Measurements from ENCODE around the gene NPM1. TPM values are rescaled to one million over a fixed set of nuclear protein-coding genes. Genes with fewer than 3 reads are reported as not detected.
A peak's percentile ranks its signal among the peaks of the same experiment; 100 is the strongest.

Gene NPM1
- total and polyA plus RNA-seq, 10 donors, result 441 to 2,472 (median 624) TPM

DNA sequence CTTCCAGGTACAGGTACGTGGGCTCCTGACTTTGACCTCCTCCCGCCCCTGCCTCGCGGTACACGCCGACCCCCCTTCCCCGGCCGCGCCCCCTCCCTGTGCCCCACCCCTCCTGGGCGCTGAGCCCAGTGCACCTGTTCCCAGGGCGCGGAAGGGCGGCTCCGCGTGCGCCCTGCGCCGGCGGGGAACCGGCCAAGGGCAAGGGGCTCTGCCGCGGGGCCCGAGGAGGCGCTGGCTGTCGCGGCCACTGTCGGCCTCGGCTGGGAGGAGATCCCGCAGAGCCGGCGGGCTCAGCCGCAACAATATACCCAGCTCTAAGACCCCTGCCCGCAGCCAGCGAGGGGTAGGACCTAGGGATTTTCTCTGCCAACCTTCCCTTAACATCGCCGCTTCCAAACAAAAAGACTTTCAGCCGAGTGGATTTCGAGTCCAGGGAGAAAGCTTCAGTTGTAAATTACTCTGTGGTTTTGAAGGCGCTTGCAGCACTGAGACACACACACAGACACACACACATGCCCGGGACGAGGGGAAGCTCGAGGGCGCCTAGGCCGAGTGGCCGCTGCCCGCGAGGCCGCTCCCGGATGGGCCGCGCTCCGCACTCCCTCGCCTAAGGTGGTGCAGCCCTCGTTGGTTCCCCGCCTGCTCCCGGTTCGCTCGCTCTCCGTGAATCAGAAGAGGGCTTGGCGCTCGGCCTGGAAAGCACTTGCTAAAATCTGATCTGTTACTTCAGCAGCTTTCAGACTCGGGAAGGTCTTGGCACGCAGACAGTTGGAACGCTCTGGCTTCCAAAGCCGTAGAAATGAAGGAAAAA lies 33.0 kb downstream of the NPM1 start:
- Histone ChIP-seq H3K4me1 (peaks cover 16 to 35% (median 32%) of the 10 kb centered on the region in 6 donors), H3K27ac (no peak overlapping the region), H3K4me3 (peak overlapping the region in 7 of 8 donors; percentile 38 to 74 (median 46)), H3K27me3 (replicated peaks in 1 of 7) (peaks cover 0 to 49% (median 33%) of the 10 kb centered on the region in 7 donors), H3K9me3 (no peaks in the 10 kb centered on the region), H3K36me3 (no peaks in the 10 kb centered on the region)
- intact Hi-C loops (cut with DNase I; ENCODE audit: low total_unique reads), result no loop called here
- DNase-seq, result peak; percentile 69
- 2 to 8% (median 3%) methylated on average over 45 to 65 of the region's 65 CpGs for WGBS, 5 donors
- TF ChIP-seq POLR2A (IDR thresholded peaks at IDR 0.05) (no peak), POLR2AphosphoS5 (IDR thresholded peaks at IDR 0.05) (peak in 1 of 3 donors; percentile 25)

- no peak overlapping the region for H3K27ac ChIP-seq
- no peaks in the 10 kb centered on the region for H3K36me3 ChIP-seq
- peaks cover 0 to 49% (median 33%) of the 10 kb centered on the region in 7 donors for H3K27me3 ChIP-seq (replicated peaks in 1 of 7)
- TF ChIP-seq, protein P1, sequence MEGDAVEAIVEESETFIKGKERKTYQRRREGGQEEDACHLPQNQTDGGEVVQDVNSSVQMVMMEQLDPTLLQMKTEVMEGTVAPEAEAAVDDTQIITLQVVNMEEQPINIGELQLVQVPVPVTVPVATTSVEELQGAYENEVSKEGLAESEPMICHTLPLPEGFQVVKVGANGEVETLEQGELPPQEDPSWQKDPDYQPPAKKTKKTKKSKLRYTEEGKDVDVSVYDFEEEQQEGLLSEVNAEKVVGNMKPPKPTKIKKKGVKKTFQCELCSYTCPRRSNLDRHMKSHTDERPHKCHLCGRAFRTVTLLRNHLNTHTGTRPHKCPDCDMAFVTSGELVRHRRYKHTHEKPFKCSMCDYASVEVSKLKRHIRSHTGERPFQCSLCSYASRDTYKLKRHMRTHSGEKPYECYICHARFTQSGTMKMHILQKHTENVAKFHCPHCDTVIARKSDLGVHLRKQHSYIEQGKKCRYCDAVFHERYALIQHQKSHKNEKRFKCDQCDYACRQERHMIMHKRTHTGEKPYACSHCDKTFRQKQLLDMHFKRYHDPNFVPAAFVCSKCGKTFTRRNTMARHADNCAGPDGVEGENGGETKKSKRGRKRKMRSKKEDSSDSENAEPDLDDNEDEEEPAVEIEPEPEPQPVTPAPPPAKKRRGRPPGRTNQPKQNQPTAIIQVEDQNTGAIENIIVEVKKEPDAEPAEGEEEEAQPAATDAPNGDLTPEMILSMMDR (IDR thresholded peaks at IDR 0.05 in 8 of 11, conservative IDR thresholded peaks at IDR 0.05 in 3 of 11), result no peak
- TF ChIP-seq POLR2AphosphoS5 (IDR thresholded peaks at IDR 0.05), result no peak
- TF ChIP-seq POLR2A (IDR thresholded peaks at IDR 0.05), result no peak
- intact Hi-C loops (cut with DNase I; ENCODE audit: low total_unique reads), result no loop called here
- H3K4me1 ChIP-seq, result peaks cover 16 to 35% (median 32%) of the 10 kb centered on the region in 6 donors
- peak overlapping the region in 1 of 8 donors; percentile 74 for H3K4me3 ChIP-seq
- no peaks in the 10 kb centered on the region for H3K9me3 ChIP-seq
- 54 to 68% (median 65%) methylated on average over 9 to 16 of the region's 16 CpGs for WGBS, 5 donors
- DNase-seq, result peak; percentile 59
Measured at GRCh38 chr5:171421331-171422262, 33.9 kb downstream of the NPM1 start.

DNA sequence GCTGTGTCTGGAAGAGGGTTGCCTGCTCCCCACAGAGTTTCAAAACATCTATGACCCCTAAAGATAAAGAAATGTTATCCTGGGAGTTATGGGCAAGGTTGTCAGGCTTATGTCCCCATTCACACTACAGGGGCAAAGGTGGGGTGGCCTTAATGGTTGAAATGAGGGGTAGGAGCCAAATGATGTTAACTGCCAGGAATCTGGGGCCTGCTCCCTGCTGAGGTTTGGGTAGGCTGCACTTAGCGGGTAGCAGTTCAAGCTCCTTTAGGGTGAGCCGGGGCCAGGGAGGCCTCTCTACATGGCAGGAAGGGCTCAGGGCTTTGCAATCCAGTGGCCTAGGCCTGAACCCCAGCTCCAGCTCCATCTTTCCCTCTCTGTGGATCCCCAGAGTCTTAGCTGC lies 34.8 kb downstream of the NPM1 start:
- Histone ChIP-seq H3K27me3 (replicated peaks in 1 of 7) (peaks cover 0 to 49% (median 33%) of the 10 kb centered on the region in 7 donors), H3K4me3 (no peak overlapping the region), H3K36me3 (no peaks in the 10 kb centered on the region), H3K27ac (no peak overlapping the region), H3K9me3 (no peaks in the 10 kb centered on the region), H3K4me1 (peaks cover 16 to 35% (median 32%) of the 10 kb centered on the region in 6 donors)
- no peak for DNase-seq
- intact Hi-C loops (cut with DNase I; ENCODE audit: low total_unique reads), result no loop called here
- TF ChIP-seq, protein P1 (IDR thresholded peaks at IDR 0.05 in 8 of 11, conservative IDR thresholded peaks at IDR 0.05 in 3 of 11), result no peak
- TF ChIP-seq POLR2A (IDR thresholded peaks at IDR 0.05), result no peak
- WGBS, 5 donors, result 84 to 100% (median 97%) methylated on average over 1 to 2 of the region's 2 CpGs

DNA sequence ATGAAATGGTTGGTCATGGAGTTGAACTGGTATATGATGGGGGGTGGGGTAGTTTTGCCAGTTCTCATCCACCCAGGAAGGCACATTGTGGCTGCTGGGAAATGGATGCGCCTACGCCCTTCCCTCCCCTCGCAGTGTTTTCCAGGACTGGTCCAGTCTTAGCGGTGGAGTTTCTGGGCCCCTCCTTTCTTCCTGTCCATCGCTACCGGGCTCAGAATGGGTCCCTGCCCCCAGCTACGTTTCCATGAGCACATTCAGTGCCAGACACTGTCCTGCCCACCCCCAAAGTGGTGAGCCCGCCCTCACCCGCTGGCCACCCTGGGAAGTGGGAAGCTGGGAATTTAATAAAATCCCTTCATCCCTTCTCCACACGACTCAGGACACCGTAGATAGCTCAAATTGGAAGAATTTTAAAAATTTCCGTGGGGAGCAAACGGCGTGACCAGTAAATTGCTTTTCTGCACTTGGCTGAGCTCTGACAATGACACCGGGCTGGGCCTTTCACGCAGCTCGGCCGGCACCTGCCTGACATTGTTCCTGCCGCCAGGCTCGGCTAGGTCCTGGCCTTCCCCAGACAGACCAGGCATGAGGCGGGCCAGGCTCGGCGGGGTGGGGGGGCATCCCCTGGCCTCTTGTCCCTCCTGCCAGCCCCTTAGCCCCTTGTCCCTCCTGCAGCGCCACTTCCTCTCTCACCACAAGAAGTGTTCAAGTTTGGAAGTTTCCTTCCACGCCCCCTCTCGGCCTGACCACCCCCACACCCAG lies 35.4 kb downstream of the NPM1 start:
- H3K9me3 ChIP-seq, result no peaks in the 10 kb centered on the region
- no peaks in the 10 kb centered on the region for H3K36me3 ChIP-seq
- H3K27ac ChIP-seq, result no peak overlapping the region
- peak; percentile 61 for DNase-seq
- intact Hi-C loops (cut with DNase I; ENCODE audit: low total_unique reads), result no loop called here
- H3K4me1 ChIP-seq, result peaks cover 16 to 34% (median 32%) of the 10 kb centered on the region in 6 donors
- no peak for TF ChIP-seq POLR2AphosphoS5 (IDR thresholded peaks at IDR 0.05)
- no peak for TF ChIP-seq POLR2A (IDR thresholded peaks at IDR 0.05)
- TF ChIP-seq, protein P1 (IDR thresholded peaks at IDR 0.05 in 8 of 11, conservative IDR thresholded peaks at IDR 0.05 in 3 of 11), result no peak
- H3K27me3 ChIP-seq (replicated peaks in 1 of 7), result peaks cover 0 to 51% (median 33%) of the 10 kb centered on the region in 7 donors
- no peak overlapping the region for H3K4me3 ChIP-seq
- 82 to 89% (median 86%) methylated on average over 24 to 26 of the region's 26 CpGs for WGBS, 5 donors

Data from spleen (tissue), 11 donors.